ENCODE results near the gene DNAH3.
"Not testable (repeated sequence)": the region's sequence is repeated elsewhere in the genome, so short reads cannot be mapped to it uniquely, and the experiment has no call there.

Gene DNAH3

GRCh38 chr16:21164521-21165168 is 14.0 kb upstream of the DNAH3 start:
- H3K27ac ChIP-seq (ENCODE audit: low read depth, low read length): no peak overlapping the region
- H3K4me1 ChIP-seq (ENCODE audit: control insufficient read depth, insufficient read depth, low read length): peaks cover 26% of the 10 kb centered on the region
- H3K27me3 ChIP-seq (ENCODE audit: control insufficient read depth, insufficient read depth, low read length): no peaks in the 10 kb centered on the region
- H3K9ac ChIP-seq (ENCODE audit: low read length): no peak overlapping the region
- peaks cover 17% of the 10 kb centered on the region for H3K36me3 ChIP-seq (ENCODE audit: control insufficient read depth, insufficient read depth, low read length)
- H3K4me3 ChIP-seq (ENCODE audit: low read length): no peak overlapping the region

GRCh38 chr16:21163576-21163975 is 12.9 kb upstream of the DNAH3 start:
- H3K4me1 ChIP-seq (ENCODE audit: control insufficient read depth, insufficient read depth, low read length): peaks cover 26% of the 10 kb centered on the region
- H3K27ac ChIP-seq (ENCODE audit: low read depth, low read length): peak overlapping the region; percentile 73
- H3K4me3 ChIP-seq (ENCODE audit: low read length): no peak overlapping the region

GRCh38 chr16:21162661-21163151 is 12.1 kb upstream of the DNAH3 start:
- no peak overlapping the region for H3K4me3 ChIP-seq (ENCODE audit: low read length)
- H3K27ac ChIP-seq (ENCODE audit: low read depth, low read length): peak overlapping the region; percentile 73
- H3K36me3 ChIP-seq (ENCODE audit: control insufficient read depth, insufficient read depth, low read length): peaks cover 17% of the 10 kb centered on the region
- H3K27me3 ChIP-seq (ENCODE audit: control insufficient read depth, insufficient read depth, low read length): no peaks in the 10 kb centered on the region
- no peak overlapping the region for H3K9ac ChIP-seq (ENCODE audit: low read length)
- H3K4me1 ChIP-seq (ENCODE audit: control insufficient read depth, insufficient read depth, low read length): peaks cover 32% of the 10 kb centered on the region

More at GRCh38 chr16:21163576-21163975, 12.9 kb upstream of the DNAH3 start:
- H3K36me3 ChIP-seq (ENCODE audit: control insufficient read depth, insufficient read depth, low read length): peaks cover 17% of the 10 kb centered on the region
- no peak overlapping the region for H3K9ac ChIP-seq (ENCODE audit: low read length)
- no peaks in the 10 kb centered on the region for H3K27me3 ChIP-seq (ENCODE audit: control insufficient read depth, insufficient read depth, low read length)

GRCh38 chr16:21161211-21161610 is 10.6 kb upstream of the DNAH3 start:
- H3K27ac ChIP-seq (ENCODE audit: low read depth, low read length): no peak overlapping the region
- H3K9ac ChIP-seq (ENCODE audit: low read length): no peak overlapping the region

GRCh38 chr16:21160276-21160675 is 9.6 kb upstream of the DNAH3 start:
- H3K9ac ChIP-seq (ENCODE audit: low read length): no peak overlapping the region
- H3K36me3 ChIP-seq (ENCODE audit: control insufficient read depth, insufficient read depth, low read length): peaks cover 10% of the 10 kb centered on the region
- peaks cover 40% of the 10 kb centered on the region for H3K4me1 ChIP-seq (ENCODE audit: control insufficient read depth, insufficient read depth, low read length)
- H3K27me3 ChIP-seq (ENCODE audit: control insufficient read depth, insufficient read depth, low read length): no peaks in the 10 kb centered on the region
- H3K4me3 ChIP-seq (ENCODE audit: low read length): no peak overlapping the region
- H3K27ac ChIP-seq (ENCODE audit: low read depth, low read length): no peak overlapping the region

More at GRCh38 chr16:21161211-21161610, 10.6 kb upstream of the DNAH3 start:
- peaks cover 10% of the 10 kb centered on the region for H3K36me3 ChIP-seq (ENCODE audit: control insufficient read depth, insufficient read depth, low read length)
- no peak overlapping the region for H3K4me3 ChIP-seq (ENCODE audit: low read length)
- peaks cover 40% of the 10 kb centered on the region for H3K4me1 ChIP-seq (ENCODE audit: control insufficient read depth, insufficient read depth, low read length)
- no peaks in the 10 kb centered on the region for H3K27me3 ChIP-seq (ENCODE audit: control insufficient read depth, insufficient read depth, low read length)

GRCh38 chr16:21159281-21159951 is 8.8 kb upstream of the DNAH3 start:
- Histone ChIP-seq H3K9ac (ENCODE audit: low read length) (peak overlapping the region; percentile 45), H3K4me1 (ENCODE audit: control insufficient read depth, insufficient read depth, low read length) (peaks cover 40% of the 10 kb centered on the region), H3K27me3 (ENCODE audit: control insufficient read depth, insufficient read depth, low read length) (no peaks in the 10 kb centered on the region), H3K4me3 (ENCODE audit: low read length) (peak overlapping the region; percentile 81), H3K36me3 (ENCODE audit: control insufficient read depth, insufficient read depth, low read length) (peaks cover 6% of the 10 kb centered on the region), H3K27ac (ENCODE audit: low read depth, low read length) (peak overlapping the region; percentile 93)

- no peaks in the 10 kb centered on the region for H3K27me3 ChIP-seq (ENCODE audit: control insufficient read depth, insufficient read depth, low read length)
- peak within 1 kb of the TSS; percentile 62 for H3K9ac ChIP-seq (ENCODE audit: low read length)
- H3K36me3 ChIP-seq (ENCODE audit: control insufficient read depth, insufficient read depth, low read length): peaks cover 6% of the 10 kb centered on the region
- peak within 1 kb of the TSS; percentile 81 for H3K4me3 ChIP-seq (ENCODE audit: low read length)
- H3K4me1 ChIP-seq (ENCODE audit: control insufficient read depth, insufficient read depth, low read length): peaks cover 40% of the 10 kb centered on the region
- peak within 1 kb of the TSS; percentile 93 for H3K27ac ChIP-seq (ENCODE audit: low read depth, low read length)
Measured at GRCh38 chr16:21158208-21159110, 7.8 kb upstream of the DNAH3 start, which contains the start of gene LDAF1. Gene LDAF1 (plus strand): TSS chr16:21158674. CDS start chr16:21161183, 2,509 bp downstream.

GRCh38 chr16:21157632-21158031 is 7.0 kb upstream of the DNAH3 start:
- Histone ChIP-seq H3K9ac (ENCODE audit: low read length) (peak overlapping the region; percentile 62), H3K4me3 (ENCODE audit: low read length) (no peak overlapping the region), H3K36me3 (ENCODE audit: control insufficient read depth, insufficient read depth, low read length) (peaks cover under 1% of the 10 kb centered on the region), H3K4me1 (ENCODE audit: control insufficient read depth, insufficient read depth, low read length) (peaks cover 33% of the 10 kb centered on the region), H3K27me3 (ENCODE audit: control insufficient read depth, insufficient read depth, low read length) (no peaks in the 10 kb centered on the region), H3K27ac (ENCODE audit: low read depth, low read length) (peak overlapping the region; percentile 93)

- Histone ChIP-seq H3K9ac (ENCODE audit: low read length) (no peak overlapping the region), H3K4me3 (ENCODE audit: low read length) (no peak overlapping the region), H3K27ac (ENCODE audit: low read depth, low read length) (peak overlapping the region; percentile 14), H3K27me3 (ENCODE audit: control insufficient read depth, insufficient read depth, low read length) (no peaks in the 10 kb centered on the region), H3K4me1 (ENCODE audit: control insufficient read depth, insufficient read depth, low read length) (peaks cover 31% of the 10 kb centered on the region), H3K36me3 (ENCODE audit: control insufficient read depth, insufficient read depth, low read length) (no peaks in the 10 kb centered on the region)
Measured at GRCh38 chr16:21156767-21157467, 6.3 kb upstream of the DNAH3 start.

GRCh38 chr16:21156011-21156410 is 5.4 kb upstream of the DNAH3 start:
- not testable (repeated sequence) for H3K4me3 ChIP-seq (ENCODE audit: low read length); H3K36me3 ChIP-seq (ENCODE audit: control insufficient read depth, insufficient read depth, low read length); H3K27me3 ChIP-seq (ENCODE audit: control insufficient read depth, insufficient read depth, low read length); H3K27ac ChIP-seq (ENCODE audit: low read depth, low read length); H3K9ac ChIP-seq (ENCODE audit: low read length)
- H3K4me1 ChIP-seq (ENCODE audit: control insufficient read depth, insufficient read depth, low read length): peaks cover 25% of the 10 kb centered on the region

- H3K27ac ChIP-seq (ENCODE audit: low read depth, low read length); H3K36me3 ChIP-seq (ENCODE audit: control insufficient read depth, insufficient read depth, low read length); H3K9ac ChIP-seq (ENCODE audit: low read length); H3K4me3 ChIP-seq (ENCODE audit: low read length); H3K27me3 ChIP-seq (ENCODE audit: control insufficient read depth, insufficient read depth, low read length): not testable (repeated sequence)
- peaks cover 13% of the 10 kb centered on the region for H3K4me1 ChIP-seq (ENCODE audit: control insufficient read depth, insufficient read depth, low read length)
Measured at GRCh38 chr16:21153124-21153729, 2.6 kb upstream of the DNAH3 start.

Measured in rectal smooth muscle tissue (tissue), 1 donor.